CD4-positive, alpha-beta T cell treated with Interleukin-1 beta for 1 hour (primary cell): ENCODE data around the gene GTPBP2.
"Not testable (repeated sequence)": the region's sequence is repeated elsewhere in the genome, so short reads cannot be mapped to it uniquely, and the experiment has no call there.

Source experiments
- DNase-seq, 2 donors: peaks; one replicate each; pipeline ENCODE4 v3.0.0-alpha.2; 2020 to 2022

GTPBP2 gene

DNA sequence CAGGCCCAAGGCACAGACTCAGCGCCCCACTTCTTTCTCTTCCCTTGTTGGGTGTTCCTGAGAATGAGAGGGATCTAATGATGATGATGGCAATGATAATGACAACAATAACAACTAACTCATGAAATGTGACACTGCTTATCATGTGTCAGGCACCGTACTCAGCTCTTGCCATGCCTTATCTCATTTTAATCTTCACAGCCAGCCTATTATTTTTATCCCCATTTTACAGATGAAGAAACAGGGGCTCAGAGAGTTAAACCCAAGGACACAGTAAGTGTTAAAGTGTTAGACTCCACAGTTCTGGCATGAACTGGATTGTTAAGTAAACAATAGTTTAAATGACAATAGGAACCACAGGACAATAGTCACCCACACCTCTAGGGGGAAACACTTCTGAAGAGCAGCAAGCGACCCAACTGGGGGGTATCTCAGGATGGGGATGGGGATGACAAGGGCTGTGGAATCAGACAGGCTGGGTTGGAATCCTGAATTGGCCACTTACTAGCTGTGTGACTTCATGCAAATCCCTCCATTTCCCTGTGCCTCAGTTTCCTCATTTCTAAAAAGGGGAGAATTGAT, 28.2 kb upstream of the GTPBP2 start:
- DNase-seq, result no peak

DNA sequence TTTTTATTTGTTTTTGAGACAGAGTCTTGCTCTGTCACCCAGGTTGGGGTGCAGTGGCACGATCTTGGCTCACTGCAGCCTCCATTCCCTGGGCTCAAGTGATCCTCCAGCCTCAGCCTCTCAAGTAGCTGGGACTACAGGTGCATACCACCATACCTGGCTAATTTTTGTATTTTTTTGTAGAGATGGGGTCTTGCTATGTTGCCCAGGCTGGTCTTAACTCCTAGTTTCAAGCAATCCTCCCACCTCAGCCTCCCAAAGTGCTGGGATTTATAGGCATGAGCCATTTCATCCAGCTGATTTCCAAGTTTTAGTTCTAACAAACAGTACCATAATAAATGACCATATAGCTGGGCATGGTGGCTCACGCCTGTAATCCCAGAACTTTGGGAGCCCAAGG, 23.8 kb upstream of the GTPBP2 start:
- not testable (repeated sequence) for DNase-seq

DNA sequence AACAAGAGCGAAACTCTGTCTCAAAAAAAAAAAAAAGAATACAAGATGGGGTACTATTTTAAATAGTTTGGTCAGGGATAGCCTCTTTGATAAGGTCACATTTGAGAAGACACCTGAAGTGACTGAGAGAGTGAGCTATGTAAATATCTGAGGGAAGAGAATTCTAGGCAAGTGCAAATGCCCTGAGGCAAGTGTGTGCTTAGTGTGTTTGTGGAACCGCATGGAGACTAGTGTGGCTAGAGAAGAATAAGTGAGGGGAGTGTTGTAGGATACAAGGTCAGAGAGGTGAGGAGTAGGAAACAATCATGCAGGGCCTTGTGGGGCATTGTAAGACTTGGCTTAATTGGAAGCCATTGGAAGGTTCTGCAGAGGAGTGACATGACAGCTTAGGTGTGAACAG, 19.2 kb upstream of the GTPBP2 start:
- DNase-seq, result no peak

DNA sequence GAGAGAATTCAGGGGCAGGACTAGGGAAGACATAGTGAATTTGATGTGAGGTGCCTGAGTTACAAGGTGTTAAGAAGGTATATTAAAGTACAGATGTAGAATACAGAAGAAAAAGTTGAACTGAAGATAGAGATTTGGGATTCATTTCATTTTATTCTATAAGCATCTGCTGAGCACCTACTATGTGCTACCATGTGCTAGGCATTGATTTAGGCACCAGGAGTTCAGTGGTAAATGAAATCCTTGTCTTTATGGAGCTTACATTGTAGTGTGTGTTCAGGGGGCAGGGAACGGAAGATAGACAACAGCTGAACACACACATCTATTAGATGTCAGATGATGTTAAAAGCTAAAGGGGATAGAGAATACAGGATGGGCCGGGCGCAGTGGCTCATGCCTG, 18.5 kb upstream of the GTPBP2 start:
- no peak for DNase-seq

DNA sequence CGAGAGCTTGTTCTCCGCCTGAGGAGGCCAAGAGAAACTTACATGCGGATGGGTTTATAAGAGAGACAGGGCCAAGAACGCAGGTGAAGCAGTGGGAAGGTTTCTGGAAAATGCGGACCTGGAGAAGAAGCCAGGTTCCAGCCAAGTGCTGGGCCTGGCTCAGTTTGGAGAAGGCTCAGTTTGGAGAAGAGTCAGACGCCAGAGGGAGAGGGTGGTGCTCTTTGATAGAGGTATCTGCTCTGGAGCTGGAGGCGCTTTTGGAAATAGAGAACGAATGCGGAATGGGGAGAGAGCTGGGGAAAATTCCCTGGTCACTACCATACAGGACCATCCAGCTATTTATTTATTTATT, 16.5 kb upstream of the GTPBP2 start:
- no peak for DNase-seq

DNA sequence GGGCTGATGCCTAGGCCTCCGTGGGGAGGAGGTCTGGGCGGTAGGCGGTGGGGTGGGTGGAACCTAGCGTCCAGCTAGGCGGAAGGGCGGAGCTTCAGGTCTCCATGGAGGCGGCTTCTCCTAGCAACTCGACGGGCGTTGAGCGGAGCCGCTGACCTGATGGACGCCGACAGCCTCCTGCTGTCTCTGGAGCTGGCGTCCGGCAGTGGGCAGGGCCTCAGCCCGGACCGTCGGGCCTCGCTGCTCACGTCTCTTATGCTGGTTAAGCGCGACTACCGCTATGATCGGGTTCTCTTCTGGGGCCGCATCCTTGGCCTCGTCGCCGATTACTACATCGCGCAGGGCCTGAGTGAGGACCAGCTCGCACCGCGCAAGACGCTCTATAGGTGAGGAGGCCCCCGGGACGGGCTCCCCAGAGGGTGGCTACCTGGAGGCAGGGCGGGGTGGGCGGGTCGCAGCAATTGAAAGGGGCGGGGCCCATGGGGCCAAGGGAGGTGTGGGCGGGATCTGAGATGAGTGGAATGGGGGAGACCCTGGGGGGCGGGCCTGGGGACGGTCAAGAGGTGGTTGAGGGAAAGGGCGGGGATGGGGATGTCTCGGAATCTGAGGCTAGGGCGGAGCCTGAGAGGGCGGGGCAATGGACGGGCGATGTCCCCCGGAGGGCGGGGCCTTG, 16.0 kb upstream of the GTPBP2 start, which contains the start of gene RSPH9:
RSPH9 (plus strand) TSS at position 97 of the 673 bp plus-strand sequence; CDS start at position 160, 63 bp downstream.
- DNase-seq, result peak; percentile 72 to 74

DNA sequence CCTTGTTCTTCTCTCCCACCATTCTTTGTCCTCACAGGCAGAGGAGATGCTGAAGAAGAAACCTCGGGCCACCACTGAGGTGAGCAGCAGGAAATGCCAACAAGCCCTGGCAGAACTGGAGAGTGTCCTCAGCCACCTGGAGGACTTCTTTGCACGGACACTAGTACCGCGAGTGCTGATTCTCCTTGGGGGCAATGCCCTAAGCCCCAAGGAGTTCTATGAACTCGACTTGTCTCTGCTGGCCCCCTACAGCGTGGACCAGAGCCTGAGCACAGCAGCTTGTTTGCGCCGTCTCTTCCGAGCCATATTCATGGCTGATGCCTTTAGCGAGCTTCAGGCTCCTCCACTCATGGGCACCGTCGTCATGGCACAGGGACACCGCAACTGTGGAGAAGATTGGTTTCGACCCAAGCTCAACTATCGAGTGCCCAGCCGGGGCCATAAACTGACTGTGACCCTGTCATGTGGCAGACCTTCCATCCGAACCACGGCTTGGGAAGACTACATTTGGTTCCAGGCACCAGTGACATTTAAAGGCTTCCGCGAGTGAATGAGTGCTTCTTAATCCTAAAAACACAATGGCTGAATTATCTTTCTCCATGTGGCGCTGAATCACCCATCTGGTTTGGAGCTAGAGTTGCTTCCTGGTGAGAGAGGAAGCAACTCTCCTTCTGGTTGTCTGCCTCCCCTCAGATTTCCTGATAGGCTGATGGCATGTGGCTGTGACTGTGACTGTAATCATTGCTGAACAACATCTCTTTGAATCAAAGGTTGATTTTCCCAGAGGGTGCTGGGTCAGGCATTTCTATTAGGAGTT, 11.1 kb upstream of the GTPBP2 start:
- DNase-seq, result no peak

DNA sequence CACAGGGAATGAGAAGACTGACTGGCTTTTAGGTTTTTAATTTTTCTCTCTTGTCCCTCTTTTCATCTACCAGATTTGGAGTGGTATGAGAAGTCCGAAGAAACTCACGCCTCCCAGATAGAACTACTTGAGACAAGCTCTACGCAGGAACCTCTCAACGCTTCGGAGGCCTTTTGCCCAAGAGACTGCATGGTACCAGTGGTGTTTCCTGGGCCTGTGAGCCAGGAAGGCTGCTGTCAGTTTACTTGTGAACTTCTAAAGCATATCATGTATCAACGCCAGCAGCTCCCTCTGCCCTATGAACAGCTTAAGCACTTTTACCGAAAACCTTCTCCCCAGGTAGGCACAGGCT, 7.2 kb upstream of the GTPBP2 start:
- no peak for DNase-seq

DNA sequence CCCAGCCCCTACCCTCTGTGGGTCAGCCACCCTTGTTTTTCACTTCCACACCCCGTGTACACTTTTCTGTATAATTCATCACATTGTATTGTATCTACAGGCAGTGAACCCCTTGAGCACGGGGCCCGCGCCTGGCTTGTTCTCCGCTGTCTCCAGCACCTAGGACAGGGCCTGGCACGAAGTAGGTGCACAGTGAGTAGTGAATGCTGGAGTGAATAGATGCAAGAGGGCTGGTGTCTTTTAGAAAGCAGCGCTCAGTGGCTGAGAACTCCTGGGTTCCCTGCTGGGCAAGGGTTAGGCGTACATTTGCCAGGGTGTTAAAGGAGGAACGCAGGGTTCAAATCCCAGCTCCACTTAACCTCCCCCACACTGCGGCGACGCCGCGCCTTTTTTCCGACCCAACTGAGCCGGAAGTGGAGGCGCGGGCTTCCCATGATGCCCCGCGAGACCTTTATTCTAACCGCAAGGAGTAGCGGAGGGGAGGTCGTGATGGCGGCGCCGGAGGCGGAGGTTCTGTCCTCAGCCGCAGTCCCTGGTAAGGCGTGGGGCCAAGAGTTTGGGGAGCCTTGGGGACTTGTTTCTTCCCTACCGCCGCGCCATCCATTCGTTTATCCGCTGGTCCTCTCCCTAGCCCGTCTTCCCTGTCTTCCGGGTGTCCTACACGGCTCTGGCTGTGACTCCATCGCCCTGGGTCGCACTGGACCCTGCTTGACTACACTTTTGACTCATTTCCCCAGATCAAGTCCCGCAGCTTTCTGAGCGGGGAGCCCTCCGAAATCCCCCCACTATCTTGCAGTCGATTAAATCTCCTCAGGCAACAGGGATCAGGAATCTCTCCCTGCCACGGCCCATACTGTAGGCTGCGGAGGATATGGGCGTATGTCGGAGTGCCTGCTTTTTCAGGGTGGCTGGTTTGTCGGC, 6.6 kb upstream of the GTPBP2 start, which contains the start of gene MAD2L1BP:
MAD2L1BP (plus strand) TSS at position 454 of the 921 bp plus-strand sequence; CDS start at position 490, 36 bp downstream.
- peak; percentile 78 to 82 for DNase-seq

DNA sequence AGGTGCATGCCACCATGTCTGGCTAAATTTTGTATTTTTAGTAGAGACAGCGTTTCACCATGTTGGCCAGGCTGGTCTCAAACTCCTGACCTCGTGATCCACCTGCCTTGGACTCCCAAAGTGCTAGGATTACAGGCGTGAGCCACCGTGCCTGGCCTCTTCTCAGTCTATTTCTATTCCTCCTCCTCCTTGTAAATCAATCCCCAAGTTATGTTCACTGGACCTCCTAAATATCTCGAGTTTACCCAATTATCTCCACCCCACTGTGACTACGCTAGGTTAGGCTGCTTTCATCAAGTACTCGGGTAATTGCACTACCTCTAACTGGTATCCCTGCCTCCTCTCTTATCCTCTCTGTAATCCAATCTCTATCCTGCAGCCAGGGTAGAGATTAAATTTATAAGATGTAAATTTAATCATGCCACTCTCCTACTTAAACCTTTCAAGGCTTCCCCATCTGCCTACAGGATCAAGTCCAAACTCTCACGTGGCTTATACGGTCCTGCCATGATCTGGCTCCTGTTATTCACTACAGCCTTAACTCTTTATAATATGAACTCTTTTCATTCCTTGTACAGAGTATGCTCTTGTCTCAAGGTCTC, 5.7 kb upstream of the GTPBP2 start:
- no peak for DNase-seq

DNA sequence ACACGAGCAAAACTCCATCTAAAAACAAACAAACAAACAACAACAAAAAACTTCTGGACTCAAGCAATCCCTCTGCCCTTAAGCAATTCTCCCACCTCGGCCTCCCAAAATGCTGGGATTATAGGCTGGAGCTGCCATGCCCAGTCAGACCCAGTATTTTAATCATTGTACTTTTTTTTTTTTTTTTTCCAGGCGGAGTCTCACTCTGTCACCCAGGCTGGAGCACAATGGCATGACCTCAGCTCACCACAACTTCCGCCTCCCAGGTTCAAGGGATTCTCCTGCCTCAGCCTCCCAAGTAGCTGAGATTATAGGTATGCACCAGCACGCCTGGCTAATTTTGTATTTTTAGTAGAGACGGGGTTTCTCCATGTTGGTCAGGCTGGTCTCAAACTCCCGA, 3.9 kb upstream of the GTPBP2 start:
- not testable (repeated sequence) for DNase-seq

DNA sequence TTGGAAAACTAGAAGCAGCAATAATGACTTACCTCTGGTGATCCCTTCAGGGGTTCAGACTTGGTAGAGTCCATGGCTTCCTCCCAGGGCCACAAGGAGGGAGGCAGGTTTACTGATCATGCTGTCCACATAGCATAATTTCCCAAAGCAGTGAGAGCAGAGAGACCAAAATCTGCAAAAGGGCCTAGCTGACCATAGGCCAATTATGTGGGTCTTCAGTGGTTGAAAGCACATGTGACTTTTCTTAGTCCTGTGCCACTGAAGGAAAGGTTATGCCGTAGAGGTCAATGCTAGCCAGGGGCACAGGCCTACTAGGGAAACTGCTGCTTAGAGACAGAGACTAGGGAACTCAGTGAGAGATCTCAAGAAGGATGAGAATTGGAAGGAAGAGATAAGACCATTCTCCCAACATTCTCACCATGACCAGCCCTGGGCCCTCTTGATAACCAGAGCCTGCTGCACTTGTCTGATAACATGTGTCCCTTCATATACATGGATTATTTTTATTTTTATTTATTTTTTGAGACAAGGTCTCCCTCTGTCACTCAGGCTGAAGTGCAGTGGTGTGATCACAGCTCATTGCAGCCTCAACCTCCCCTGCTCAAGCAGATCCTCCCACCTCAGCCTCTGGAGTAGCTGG, 2.0 kb upstream of the GTPBP2 start:
- no peak for DNase-seq

DNA sequence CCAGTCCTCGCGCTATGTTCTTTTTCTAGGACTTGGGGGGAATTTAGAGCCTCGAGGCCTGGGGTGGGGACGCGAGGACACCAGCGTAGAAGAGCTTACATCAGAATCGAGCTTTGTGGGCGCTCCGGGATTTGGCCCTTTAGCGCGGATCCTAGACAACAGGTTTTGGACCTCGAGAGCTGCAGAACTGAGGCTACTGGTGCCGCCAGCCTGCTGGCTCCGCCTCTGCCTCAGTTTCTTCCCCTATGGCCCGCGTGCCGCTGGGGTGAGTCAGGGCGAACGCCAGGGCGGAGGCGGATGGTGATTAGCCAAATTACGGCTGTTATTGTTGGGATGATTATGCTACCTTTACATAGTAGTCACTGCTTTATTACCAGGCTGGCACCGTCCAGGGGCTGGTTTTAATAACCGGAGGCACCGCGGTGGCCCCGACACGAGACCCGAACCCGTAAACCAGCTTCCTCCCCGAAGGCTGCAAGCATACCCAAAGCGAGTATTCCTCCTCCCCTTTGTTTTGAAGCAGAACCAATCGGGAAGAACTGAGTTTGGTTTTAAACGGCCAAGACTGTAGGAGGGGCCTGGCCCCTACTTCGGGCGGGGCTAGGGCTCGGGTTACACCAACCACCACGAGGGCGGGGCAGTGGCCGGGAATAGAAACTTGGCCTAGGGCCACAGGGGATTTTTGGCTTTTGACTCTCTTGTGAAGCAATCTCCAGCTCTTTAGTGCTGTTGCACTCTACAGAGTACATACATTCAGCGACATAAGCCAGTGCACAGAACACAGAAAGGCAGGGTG, 639 bp upstream of the GTPBP2 start:
- peak; percentile 93 to 95 for DNase-seq

DNA sequence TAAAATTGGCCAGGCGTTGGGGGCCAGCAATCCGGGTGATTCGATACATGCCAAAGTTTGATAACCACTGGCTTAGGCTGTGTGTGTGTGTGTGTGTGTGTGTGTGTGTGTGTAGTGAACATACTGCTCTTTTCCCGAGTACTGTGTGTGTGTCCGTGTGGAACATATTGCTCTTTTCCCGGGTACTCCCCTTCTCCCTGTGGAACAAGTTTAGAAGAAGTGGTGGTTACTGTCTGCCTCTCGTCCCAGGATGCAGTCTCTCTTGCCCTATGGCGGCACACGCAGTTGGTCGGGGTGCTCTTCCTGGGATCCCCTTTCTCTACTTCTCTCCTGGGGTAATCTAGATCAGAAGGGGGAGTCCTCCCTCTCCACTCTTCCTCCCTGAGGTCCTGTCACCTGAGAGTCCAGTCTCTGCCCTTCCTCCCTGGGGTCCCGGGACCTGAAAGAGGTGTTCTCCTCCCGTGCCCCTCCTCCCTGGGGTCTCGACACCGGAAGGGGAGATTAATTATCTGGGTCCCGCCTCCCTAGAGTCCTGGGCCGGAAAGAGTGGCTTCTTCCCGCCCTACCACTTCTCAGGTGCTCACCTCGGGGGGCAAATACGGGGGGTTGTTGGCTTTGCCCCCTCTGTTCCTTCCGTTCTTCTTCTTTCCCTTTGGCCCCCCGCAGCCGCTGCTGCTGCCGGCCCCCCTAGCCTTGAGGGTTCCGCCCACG, 516 bp downstream of the GTPBP2 start:
- peak; percentile 49 to 64 for DNase-seq

DNA sequence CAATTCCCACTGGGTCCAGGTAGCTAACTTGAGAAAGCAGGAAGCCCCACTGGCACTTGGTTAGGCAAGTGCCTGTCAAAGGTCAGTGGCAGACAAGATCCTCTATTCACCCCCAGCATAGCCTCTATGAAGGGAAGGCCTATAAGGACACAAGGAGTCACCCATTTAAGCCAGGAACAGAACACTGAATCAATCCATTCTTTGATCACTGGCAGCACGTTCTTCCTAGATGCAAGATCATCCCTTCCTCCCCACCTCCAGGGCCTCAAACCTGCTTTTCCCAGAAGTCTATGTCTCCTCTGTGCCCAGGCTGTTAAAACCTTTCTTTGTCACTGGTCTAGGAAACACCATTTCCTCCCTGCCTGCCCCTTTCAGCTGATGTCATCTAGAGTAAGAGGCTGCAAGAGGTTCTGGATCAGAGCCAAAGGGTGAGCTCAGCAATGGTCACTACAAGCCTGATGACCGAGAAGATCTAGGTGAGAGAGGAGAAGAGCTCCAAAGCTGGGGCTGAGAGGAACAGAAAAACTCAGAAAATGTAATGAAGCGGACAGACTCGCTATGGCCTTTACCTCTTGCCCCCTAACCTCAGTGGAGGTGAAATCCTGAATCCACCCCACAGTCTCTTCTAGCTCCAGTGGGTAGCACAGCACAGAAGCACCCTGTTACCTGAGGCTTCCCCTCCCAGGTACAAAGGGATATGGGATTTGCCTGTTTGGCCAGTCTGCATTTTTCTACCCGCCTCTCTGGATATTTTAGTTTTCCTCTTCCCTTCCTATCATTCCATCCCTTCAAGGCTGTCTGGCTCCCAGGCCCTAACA, 1.8 kb downstream of the GTPBP2 start:
- DNase-seq, result peak in 1 of 2 donors; percentile 54

DNA sequence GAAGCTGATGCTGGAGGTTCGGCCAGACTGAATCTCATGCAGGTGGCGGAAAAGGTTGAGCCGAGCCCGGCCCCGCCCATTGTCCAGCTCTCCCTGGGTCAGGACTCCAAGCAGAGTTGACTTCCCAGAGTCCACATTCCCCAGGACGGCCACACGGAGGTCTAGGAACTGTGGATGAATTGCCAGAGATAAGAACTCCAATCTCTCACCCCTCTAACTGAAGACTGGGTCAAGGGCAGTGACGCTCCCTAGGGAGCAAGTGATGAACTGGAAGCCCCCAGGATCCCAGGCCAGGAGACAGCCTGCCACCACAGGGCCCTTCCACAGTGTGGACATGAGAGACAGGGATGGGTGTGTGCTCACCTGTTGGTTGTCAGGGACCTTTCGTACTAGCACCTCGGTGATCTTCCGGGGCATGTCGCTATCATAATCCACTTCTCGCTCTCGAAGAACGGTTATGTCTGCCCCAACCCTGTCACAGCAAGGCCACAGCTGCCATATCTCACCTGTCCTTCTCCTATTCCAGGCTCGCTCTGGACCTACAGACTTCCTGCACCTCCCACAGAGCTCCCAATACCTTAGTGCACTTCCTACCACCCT, 3.6 kb downstream of the GTPBP2 start:
- DNase-seq, result no peak

DNA sequence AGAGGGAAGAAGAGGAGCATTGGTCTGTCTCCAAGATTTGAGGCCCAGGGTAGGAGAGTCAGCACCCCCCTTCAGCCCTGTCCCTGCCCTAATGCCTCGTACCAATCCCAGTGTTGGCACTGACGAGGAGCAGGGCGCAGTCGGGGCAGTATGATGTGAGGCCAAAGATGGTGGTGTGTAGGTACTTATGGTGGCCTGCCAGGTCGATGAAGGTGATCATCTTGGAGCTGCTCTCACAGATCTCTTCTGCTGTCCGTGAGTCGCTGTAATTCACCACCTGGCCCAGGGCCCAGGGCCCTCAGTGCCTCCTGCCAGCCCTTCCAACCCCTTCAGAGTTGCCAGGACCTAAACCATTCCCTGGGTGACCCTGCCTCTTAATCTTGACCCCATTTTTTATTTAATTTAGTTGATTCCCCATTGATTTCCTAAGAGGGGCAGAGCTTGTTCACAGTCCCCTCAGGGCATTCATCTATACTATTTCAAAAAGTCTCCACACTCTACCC, 4.2 kb downstream of the GTPBP2 start:
- no peak for DNase-seq

DNA sequence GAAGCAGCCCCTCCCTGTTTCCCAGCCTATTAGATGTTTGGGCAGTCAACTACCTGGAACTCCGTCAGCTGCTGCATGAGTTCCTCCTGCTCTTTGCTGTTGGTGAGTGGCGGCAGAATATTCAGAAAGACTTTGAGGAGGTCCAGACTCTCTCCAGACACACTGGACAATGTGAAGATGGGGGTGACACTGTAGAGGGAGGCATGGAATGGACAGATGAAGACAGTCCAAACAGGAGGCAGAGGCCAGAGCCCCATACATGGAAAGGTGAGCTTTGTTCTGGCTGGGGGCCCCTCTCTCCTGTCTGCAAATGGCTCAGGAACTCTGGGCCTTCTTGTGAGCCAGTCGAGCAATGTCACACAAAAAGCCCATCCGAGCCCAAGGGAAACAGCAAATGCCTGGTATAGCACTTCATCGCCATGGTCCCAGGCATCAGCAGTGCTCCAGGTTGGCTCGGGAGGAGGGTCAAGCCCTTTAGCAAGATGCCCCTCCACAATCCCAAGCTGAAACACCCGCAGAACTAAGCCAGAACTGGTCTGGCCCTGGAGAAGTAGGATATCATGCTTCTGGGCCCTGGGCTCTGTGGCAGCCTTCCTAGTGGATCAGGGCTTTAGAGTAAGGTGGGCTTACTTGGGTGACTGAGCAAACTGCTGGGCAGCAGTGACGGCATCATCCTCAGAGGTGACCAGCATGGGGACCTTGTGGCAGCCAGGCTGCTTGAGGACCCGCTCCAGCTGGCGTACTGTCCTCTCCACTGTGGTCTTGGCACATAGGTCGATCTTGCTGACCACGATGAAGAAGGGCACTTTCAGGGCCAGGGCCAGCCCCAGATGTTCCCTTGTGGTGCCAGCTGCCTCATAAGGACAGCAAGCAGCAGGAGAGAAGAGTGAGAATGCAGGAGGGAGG, 4.9 kb downstream of the GTPBP2 start:
- no peak for DNase-seq
